ENCODE data around the gene TAOK2. TPM values are rescaled to one million over a fixed set of nuclear protein-coding genes. Genes with fewer than 3 reads are reported as not detected.

TAOK2 gene
- total RNA-seq, 2 experiments from 2014 or later, result 13.1 to 14.1 TPM

DNA sequence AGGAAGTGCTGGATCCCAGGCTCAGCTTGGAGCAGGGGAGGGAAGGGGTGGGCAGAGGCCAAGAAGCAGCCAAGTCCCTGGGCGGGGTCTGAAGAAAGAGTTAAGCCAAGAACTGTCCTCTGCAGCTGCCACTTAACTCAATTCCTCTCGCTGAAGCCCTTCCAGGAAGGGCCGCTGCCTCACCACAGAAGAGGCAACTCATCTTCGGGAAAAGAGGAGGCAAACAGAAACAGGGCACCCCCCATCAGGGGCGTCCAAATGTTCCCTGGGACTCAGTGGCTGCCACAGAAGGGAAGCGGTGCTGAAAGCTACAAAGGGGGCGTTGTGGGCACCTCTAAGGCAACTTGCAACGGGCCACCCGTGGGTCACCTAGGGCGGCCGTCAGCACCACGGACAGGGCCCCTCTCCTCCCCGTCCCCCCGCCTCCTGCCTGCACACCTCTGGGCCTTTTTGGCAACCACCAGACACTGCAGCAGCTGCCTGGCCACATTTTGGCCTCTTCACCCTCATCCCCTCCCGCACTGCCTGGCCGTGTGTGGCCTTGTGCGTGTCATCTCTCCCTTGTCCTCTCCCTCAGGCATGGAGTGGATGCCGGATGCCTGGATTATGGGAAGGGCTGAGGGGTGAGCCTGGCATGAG, 54.9 kb downstream of the TAOK2 start:
- H3K4me1 Mint-ChIP-seq (ENCODE audit: low read depth), result peaks cover 14% of the 10 kb centered on the region
- DNase-seq (peak in 3 of 14 experiments; percentile 19 to 55 (median 54)), ATAC-seq (ENCODE audit: poor library complexity) (no peak)
- no peaks in the 10 kb centered on the region for H3K9me3 Mint-ChIP-seq
- no peak overlapping the region for H3K27ac Mint-ChIP-seq
- Histone ChIP-seq H3K27me3 (ENCODE audit: control insufficient read depth in 1 of 2, insufficient read depth in 2 of 2, low read length in 2 of 2) (peaks cover 42 to 49% of the 10 kb centered on the region in 2 experiments), H3K4me1 (ENCODE audit: insufficient read depth, low read length) (peaks cover 28% of the 10 kb centered on the region), H3K4me3 (ENCODE audit: low read length) (no peak overlapping the region), H3K27ac (ENCODE audit: low read depth in 1 of 2, low read length in 2 of 2) (no peak overlapping the region), H3K36me3 (ENCODE audit: insufficient read depth, low read length) (no peaks in the 10 kb centered on the region), H3K9me3 (ENCODE audit: control insufficient read depth in 1 of 2, insufficient read depth in 1 of 2, low read length in 2 of 2) (peaks cover 0 to 17% of the 10 kb centered on the region in 2 experiments)
- ChIA-PET POLR2A (no interaction called here), CTCF (no interaction called here)
- no peaks in the 10 kb centered on the region for H3K36me3 Mint-ChIP-seq (ENCODE audit: low read depth)
- H3K4me3 Mint-ChIP-seq, result no peak overlapping the region
- TF ChIP-seq CTCF (IDR thresholded peaks at IDR 0.05), result no peak
- peaks cover 53% of the 10 kb centered on the region for H3K27me3 Mint-ChIP-seq
- intact Hi-C loops (cut with DNase I, micrococcal nuclease), result no loop called here

DNA sequence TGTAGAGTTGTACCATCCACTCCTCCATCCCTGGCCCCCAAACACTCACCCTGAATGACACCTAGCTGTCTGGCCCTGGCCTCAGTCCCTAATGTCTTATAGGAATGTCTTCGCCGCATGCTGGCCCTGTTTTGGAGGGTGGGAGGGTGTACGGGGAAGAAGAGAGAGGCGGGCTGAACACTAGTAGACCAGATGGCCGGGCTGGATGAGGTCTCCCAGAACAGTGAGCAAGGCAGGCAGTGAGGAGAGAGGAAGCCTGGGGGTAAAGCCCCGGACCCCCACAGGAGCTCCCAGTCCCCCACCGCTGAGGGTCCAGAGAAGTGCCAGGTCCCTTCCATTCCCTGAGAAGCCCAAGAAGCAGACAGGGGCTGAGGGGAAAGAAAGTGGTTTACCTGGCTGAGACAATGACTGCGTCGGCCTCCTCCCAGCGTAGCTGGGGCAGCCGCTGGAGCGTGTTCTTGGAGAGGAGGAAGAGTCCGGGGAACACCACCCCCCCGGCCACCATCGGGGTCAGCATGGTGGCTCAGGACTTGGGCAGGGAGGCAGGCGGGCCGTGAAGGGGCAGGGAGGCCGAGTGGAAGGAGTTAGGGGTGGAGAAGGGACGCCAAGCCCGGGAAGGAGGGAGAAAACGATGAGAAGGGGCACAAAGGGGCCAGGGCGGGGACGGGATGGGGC, 56.5 kb downstream of the TAOK2 start:
- ChIA-PET POLR2A (no interaction called here), CTCF (no interaction called here)
- no peak overlapping the region for H3K4me3 ChIP-seq (ENCODE audit: low read length)
- Mint-ChIP-seq H3K4me1 (ENCODE audit: low read depth) (peaks cover 14% of the 10 kb centered on the region), H3K27ac (no peak overlapping the region), H3K4me3 (no peak overlapping the region), H3K9me3 (no peaks in the 10 kb centered on the region), H3K27me3 (peaks cover 59% of the 10 kb centered on the region), H3K36me3 (ENCODE audit: low read depth) (no peaks in the 10 kb centered on the region)
- no peak for DNase-seq
- no peak overlapping the region for H3K27ac ChIP-seq (ENCODE audit: low read depth in 1 of 2, low read length in 2 of 2)
- H3K27me3 ChIP-seq (ENCODE audit: control insufficient read depth in 1 of 2, insufficient read depth in 2 of 2, low read length in 2 of 2), result peaks cover 42 to 51% of the 10 kb centered on the region in 2 experiments
- no peaks in the 10 kb centered on the region for H3K36me3 ChIP-seq (ENCODE audit: insufficient read depth, low read length)
- peaks cover 28% of the 10 kb centered on the region for H3K4me1 ChIP-seq (ENCODE audit: insufficient read depth, low read length)
- intact Hi-C loops (cut with DNase I, micrococcal nuclease), result no loop called here
- peaks cover 0 to 17% of the 10 kb centered on the region in 2 experiments for H3K9me3 ChIP-seq (ENCODE audit: control insufficient read depth in 1 of 2, insufficient read depth in 1 of 2, low read length in 2 of 2)
- ATAC-seq (ENCODE audit: poor library complexity), result no peak
- TF ChIP-seq CTCF (IDR thresholded peaks at IDR 0.05), result no peak

DNA sequence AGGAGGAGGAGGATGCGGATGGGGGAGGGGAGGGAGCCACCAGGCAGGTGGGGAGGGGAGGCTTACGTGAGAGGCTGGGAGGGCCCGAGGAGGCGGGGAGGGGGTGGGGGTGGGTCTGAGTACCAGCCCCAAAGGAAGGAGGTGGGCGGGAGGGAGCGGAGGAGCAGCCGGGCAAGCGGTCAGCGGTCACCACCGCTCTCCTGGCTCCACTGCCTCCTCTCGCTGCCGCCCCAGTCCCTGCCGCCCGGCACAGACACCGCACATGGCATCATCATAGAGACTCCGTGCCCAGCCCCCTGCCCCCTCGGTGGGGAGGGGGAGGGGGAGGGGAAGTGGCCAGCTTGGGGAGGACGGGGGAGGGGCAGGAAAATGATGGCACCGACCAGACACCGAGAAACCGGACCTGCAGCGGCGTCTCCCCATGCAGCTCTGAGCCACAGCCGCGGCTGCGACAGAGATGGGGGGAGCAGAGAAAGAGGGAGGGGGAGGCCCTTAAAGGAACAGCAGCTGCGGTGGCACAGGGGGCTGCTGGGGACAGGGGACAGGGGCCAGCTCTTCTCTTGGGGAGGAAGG, 57.3 kb downstream of the TAOK2 start, which contains the start of gene TLCD3B:
TLCD3B (minus strand) TSS at position 431 of the 573 bp plus-strand sequence. CDS start 744 bp downstream, outside the sequence.
- no peak within 1 kb of the TSS for H3K27ac ChIP-seq (ENCODE audit: low read depth in 1 of 2, low read length in 2 of 2)
- ChIA-PET POLR2A (interaction anchor here (0.8 kb wide), 1 partner anchor 69 kb away, joined by 3 read pairs; the partner anchor contains the start of gene TMEM219), CTCF (interaction anchor here (0.7 to 0.9 kb wide), 2 partner anchors 24 to 108 kb away, joined by 4 to 5 read pairs; no protein-coding TSS in a partner anchor)
- intact Hi-C loops (cut with DNase I, micrococcal nuclease), result no loop called here
- Mint-ChIP-seq H3K9me3 (no peaks in the 10 kb centered on the region), H3K4me1 (ENCODE audit: low read depth) (peaks cover 14% of the 10 kb centered on the region), H3K27me3 (peaks cover 59% of the 10 kb centered on the region), H3K27ac (no peak within 1 kb of the TSS), H3K36me3 (ENCODE audit: low read depth) (no peaks in the 10 kb centered on the region), H3K4me3 (peak within 1 kb of the TSS; percentile 39)
- no peak within 1 kb of the TSS for H3K4me3 ChIP-seq (ENCODE audit: low read length)
- TF ChIP-seq CTCF (IDR thresholded peaks at IDR 0.05), result no peak
- peaks cover 28% of the 10 kb centered on the region for H3K4me1 ChIP-seq (ENCODE audit: insufficient read depth, low read length)
- H3K27me3 ChIP-seq (ENCODE audit: control insufficient read depth in 1 of 2, insufficient read depth in 2 of 2, low read length in 2 of 2), result peaks cover 42 to 51% of the 10 kb centered on the region in 2 experiments
- H3K36me3 ChIP-seq (ENCODE audit: insufficient read depth, low read length), result no peaks in the 10 kb centered on the region
- H3K9me3 ChIP-seq (ENCODE audit: control insufficient read depth in 1 of 2, insufficient read depth in 1 of 2, low read length in 2 of 2), result peaks cover 0 to 17% of the 10 kb centered on the region in 2 experiments
- DNase-seq (peak in 1 of 14 experiments; percentile 44), ATAC-seq (ENCODE audit: poor library complexity) (peak; percentile 32)

Measured in CD4-positive, alpha-beta T cell (primary cell).